ENCODE data around the gene OPN4.

DNA sequence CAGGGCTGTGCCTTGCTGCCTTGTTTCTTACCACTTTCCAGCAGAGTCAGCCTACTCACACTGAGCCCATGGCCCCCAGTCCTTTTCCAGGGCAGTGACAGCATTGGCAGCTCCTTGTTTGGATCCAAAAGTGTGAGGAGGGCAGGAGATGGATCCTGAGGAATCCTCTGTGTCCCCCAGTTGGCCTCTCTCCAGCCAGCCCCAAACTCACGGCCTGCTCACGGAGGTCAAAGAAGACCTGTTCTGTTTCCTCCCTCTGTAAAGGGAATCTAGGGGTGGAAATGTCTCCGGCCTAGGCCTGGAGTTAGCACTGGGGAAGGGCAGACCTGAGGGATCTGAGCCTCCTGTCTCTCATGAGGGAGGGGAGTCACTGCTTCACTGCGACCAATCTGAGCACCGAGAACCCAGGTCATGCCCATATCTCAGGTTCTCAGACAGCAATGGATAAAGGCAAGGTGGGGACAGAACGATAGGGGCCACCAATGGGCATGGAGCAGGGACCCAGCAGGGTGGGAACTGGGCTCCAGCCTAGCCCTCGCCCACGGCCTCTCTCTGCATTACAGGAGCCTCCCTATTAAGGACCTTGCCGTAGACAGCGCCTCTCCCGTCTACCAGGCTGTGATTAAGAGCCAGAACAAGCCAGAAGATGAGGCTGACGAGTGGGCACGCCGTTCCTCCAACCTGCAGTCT lies 37.1 kb downstream of the OPN4 start:
- TF ChIP-seq, protein P1, sequence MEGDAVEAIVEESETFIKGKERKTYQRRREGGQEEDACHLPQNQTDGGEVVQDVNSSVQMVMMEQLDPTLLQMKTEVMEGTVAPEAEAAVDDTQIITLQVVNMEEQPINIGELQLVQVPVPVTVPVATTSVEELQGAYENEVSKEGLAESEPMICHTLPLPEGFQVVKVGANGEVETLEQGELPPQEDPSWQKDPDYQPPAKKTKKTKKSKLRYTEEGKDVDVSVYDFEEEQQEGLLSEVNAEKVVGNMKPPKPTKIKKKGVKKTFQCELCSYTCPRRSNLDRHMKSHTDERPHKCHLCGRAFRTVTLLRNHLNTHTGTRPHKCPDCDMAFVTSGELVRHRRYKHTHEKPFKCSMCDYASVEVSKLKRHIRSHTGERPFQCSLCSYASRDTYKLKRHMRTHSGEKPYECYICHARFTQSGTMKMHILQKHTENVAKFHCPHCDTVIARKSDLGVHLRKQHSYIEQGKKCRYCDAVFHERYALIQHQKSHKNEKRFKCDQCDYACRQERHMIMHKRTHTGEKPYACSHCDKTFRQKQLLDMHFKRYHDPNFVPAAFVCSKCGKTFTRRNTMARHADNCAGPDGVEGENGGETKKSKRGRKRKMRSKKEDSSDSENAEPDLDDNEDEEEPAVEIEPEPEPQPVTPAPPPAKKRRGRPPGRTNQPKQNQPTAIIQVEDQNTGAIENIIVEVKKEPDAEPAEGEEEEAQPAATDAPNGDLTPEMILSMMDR (conservative IDR thresholded peaks at IDR 0.05; ENCODE audit: low read length) = no peak
- no peak for TF ChIP-seq EZH2phosphoT487 (IDR thresholded peaks at IDR 0.05; ENCODE audit: borderline replicate concordance)
